HTERT RPE-1 (cell line): ENCODE results near the gene AFDN.

Experiments
- in situ Hi-C: fragments of 300-500 bp; cut with MboI; formaldehyde crosslinking; loops from 4 replicates; pipeline ENCODE4 v1.14.3; 2020; ENCODE audit warnings: low sequenced_read_pairs

AFDN gene

GRCh38 chr6:167910652-167911051 lies 83.9 kb downstream of the AFDN start:
- in situ Hi-C loops, result no loop called here

- in situ Hi-C loops, result no loop called here
These were observed 85.8 kb downstream of the AFDN start for GRCh38 chr6:167912494-167912893.

GRCh38 chr6:167913699-167914098 lies 87.0 kb downstream of the AFDN start:
- in situ Hi-C loops, result no loop called here

- in situ Hi-C loops, result no loop called here
These were observed 88.4 kb downstream of the AFDN start for GRCh38 chr6:167915139-167915538.

- in situ Hi-C loops, result no loop called here
These were observed 90.9 kb downstream of the AFDN start for GRCh38 chr6:167917551-167918154.

- in situ Hi-C loops, result no loop called here
These were observed 92.0 kb downstream of the AFDN start for GRCh38 chr6:167918548-167919278.

GRCh38 chr6:167919349-167919748 lies 92.6 kb downstream of the AFDN start:
- in situ Hi-C loops, result no loop called here

GRCh38 chr6:167920165-167920564 lies 93.5 kb downstream of the AFDN start:
- in situ Hi-C loops, result no loop called here

- in situ Hi-C loops, result no loop called here
These were observed 95.1 kb downstream of the AFDN start for GRCh38 chr6:167921831-167922230.

GRCh38 chr6:167925026-167925425 lies 98.3 kb downstream of the AFDN start:
- in situ Hi-C loops, result no loop called here

GRCh38 chr6:167927246-167927645 lies 100.5 kb downstream of the AFDN start:
- in situ Hi-C loops, result no loop called here

- in situ Hi-C loops, result no loop called here
These were observed 101.4 kb downstream of the AFDN start for GRCh38 chr6:167928111-167928510.

GRCh38 chr6:167930295-167930694 lies 103.6 kb downstream of the AFDN start:
- in situ Hi-C loops, result no loop called here

- in situ Hi-C loops, result no loop called here
These were observed 106.0 kb downstream of the AFDN start for GRCh38 chr6:167932468-167933276.

- in situ Hi-C loops, result no loop called here
These were observed 106.6 kb downstream of the AFDN start for GRCh38 chr6:167933290-167933689.

GRCh38 chr6:167933847-167934246 lies 107.1 kb downstream of the AFDN start:
- in situ Hi-C loops, result no loop called here

- in situ Hi-C loops, result no loop called here
These were observed 107.7 kb downstream of the AFDN start for GRCh38 chr6:167934426-167934864.

- in situ Hi-C loops, result no loop called here
These were observed 109.3 kb downstream of the AFDN start for GRCh38 chr6:167936051-167936450.

- in situ Hi-C loops, result no loop called here
These were observed 110.6 kb downstream of the AFDN start for GRCh38 chr6:167937301-167937700.

GRCh38 chr6:167937948-167938911 lies 111.5 kb downstream of the AFDN start:
- in situ Hi-C loops, result no loop called here

GRCh38 chr6:167941822-167942221 lies 115.1 kb downstream of the AFDN start:
- in situ Hi-C loops, result no loop called here
